ENCODE data around the gene LRRC18. TPM values are rescaled to one million over a fixed set of nuclear protein-coding genes. Genes with fewer than 3 reads are reported as not detected.

LRRC18 gene
- polyA plus RNA-seq, 4 donors: 0.16 to 0.19 TPM; not detected in 2

DNA sequence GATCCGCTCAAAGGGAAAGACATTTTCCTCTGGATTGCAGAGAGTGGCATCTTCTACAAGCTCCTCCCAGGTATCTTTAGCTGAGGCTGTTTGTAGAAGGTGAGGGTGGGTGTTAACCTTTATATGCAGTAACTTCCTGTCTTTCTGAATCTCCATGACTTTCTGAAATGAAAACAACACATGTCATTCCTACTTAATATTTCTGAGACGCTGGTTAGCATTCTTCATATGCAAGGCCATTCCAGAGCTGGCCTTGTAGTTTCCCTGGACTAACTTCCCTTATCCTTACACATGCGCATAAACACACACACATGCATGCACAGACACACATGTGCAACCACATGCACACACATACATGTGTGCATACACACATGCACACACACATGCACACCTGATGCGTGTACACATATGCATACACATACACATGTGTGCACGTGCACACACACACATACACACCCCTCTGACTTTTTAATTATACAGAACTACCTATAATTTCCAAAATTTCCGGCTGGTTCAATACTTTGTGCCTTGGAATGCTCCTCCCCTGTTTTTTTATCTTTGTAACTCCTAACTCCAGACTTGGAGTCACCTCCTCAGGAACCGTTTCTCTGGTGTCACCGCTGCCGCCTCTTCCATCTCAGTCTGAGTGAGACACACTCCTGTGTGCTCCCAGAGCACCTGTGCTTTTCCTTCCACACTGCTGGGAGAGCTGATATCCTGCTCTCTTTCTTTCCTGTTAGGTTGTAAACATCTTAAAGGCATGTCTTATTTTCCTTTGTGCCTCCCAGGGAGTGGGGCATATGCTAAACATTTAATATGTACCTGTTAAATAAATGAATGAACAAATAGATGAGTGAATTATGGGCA lies 55.2 kb downstream of the LRRC18 start:
- no peak for DNase-seq (ENCODE audit: low read depth in 4 of 4, low spot score in 3 of 4)

- DNase-seq (ENCODE audit: low read depth in 4 of 4, low spot score in 3 of 4): no peak
These were observed 55.9 kb downstream of the LRRC18 start for GRCh38 chr10:48883701-48884100.

DNA sequence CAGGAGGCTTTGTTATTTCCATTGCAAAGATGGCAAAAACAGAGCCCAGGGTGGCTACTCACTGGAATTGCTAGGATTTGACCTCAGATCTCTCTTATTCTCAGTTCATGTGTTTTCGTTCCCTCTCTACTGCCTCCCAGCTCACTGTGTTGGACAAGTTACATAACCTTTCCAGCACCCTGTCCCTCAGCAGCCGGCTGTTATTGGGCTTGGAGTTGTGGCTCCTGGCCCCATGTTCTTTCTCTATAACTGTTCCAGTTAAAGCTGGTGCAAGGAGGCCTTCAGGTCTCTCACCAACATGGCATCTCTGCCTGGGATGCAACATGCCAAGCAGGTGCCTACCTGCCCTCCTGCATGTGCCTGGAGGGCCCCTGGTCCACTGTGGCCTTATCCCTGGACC lies 56.8 kb downstream of the LRRC18 start:
- DNase-seq (ENCODE audit: low read depth in 4 of 4, low spot score in 3 of 4): no peak

DNA sequence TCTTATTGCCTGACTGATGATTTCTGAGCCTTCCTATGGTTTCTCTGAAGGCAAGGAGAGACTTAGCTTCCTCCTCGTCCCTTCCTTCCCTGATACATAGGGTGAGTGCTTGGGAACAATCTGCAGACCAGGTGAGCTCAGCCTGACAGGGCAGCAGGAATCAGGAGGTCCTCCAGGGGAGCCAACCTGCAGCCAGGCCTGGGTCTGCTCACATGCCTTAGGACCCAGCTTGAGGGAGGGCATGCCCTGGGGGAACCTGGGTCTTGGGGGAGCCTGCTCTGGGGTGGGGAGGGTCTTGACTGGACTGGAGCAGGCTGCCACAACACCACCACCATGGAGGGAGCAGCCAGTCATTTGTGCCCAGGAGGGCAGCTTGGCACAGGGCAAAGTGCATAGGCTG lies 57.7 kb downstream of the LRRC18 start:
- DNase-seq (ENCODE audit: low read depth in 4 of 4, low spot score in 3 of 4): no peak

GRCh38 chr10:48880016-48880705 lies 59.5 kb downstream of the LRRC18 start:
- no peak for DNase-seq (ENCODE audit: low read depth in 4 of 4, low spot score in 3 of 4)

DNA sequence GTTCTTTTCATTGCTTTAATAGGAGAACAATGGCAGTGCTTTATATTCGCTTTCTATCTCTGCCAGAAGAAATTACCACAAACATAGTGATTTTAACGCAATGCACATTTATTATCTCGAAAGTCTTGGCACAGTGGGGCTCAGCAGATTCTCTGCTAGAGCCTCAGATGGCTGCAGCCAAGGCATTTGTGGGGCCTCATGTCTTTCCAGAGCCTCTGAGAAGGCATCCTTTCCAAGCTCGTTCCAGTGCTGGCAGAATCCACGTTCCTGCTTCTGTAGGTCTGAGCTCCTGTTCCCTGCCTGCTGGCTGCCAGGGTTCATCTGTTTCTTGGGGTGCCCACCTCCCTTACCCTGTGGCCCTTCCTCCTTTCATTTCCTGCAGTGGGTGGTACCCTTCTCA lies 60.2 kb downstream of the LRRC18 start:
- no peak for DNase-seq (ENCODE audit: low read depth in 4 of 4, low spot score in 3 of 4)

- no peak for DNase-seq (ENCODE audit: low read depth in 4 of 4, low spot score in 3 of 4)
These were observed 61.5 kb downstream of the LRRC18 start for GRCh38 chr10:48878091-48878490.

- DNase-seq (ENCODE audit: low read depth in 4 of 4, low spot score in 3 of 4): no peak
These were observed 67.4 kb downstream of the LRRC18 start for GRCh38 chr10:48872234-48872633.

Other genes starting within 250 kb of the LRRC18 start
- 10 to 100 TPM; 13.2 to 28.6 (median 14.5) TPM for gene VSTM4, start 175.7 kb upstream of the LRRC18 start, polyA plus RNA-seq (ENCODE audit: insufficient read length in 4 of 4)
- gene FAM170B, start 194.2 kb upstream of the LRRC18 start, polyA plus RNA-seq (ENCODE audit: insufficient read length in 4 of 4): not detected
- 1 to 10 TPM; 2.5 to 6.0 (median 3.0) TPM for gene TMEM273, start 248.6 kb upstream of the LRRC18 start, polyA plus RNA-seq (ENCODE audit: insufficient read length in 4 of 4)

Measured in left renal pelvis (tissue), 4 donors.